Fibroblast of mammary gland (primary cell): ENCODE data around the gene PGBD5.
A peak's percentile ranks its signal among the peaks of the same experiment; 100 is the strongest.

Experiments
- DNase-seq: peaks from one replicate; pipeline ENCODE4 v3.0.0-alpha.2; 2010; ENCODE audit warnings: low read depth
- H3K4me3 ChIP-seq: 2 replicates; pipeline ENCODE4 v1.5.1; 2011; ENCODE audit warnings: low read depth, mild to moderate bottlenecking, low read length, moderate library complexity; ENCODE audit not compliant: control insufficient read depth
- TF ChIP-seq, protein P1 (sequence below): conservative IDR thresholded peaks from 2 replicates; pipeline ENCODE4 v1.5.1; 2011; ENCODE audit warnings: low read depth, low read length, inconsistent platforms; ENCODE audit not compliant: control insufficient read depth, insufficient read depth

PGBD5 gene

DNA sequence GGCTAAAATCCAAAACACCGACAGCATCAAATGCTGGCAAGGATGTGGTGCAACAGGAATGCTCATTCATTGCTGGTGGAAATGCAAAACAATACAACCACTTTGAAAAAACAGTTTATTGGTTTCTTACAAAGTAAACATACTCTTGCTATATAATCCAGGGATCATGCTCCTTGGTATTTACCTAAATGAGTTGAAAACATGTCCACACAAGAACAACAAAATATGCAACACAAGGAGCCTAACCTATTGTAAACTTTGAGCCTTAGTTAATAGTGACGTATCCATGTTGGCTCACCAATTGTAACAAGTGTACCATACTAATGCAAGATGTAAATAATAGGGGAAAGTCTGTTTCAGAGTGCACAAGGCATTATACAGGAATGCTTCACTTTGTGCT is 37.2 kb upstream of the PGBD5 start:
- TF ChIP-seq, protein P1, sequence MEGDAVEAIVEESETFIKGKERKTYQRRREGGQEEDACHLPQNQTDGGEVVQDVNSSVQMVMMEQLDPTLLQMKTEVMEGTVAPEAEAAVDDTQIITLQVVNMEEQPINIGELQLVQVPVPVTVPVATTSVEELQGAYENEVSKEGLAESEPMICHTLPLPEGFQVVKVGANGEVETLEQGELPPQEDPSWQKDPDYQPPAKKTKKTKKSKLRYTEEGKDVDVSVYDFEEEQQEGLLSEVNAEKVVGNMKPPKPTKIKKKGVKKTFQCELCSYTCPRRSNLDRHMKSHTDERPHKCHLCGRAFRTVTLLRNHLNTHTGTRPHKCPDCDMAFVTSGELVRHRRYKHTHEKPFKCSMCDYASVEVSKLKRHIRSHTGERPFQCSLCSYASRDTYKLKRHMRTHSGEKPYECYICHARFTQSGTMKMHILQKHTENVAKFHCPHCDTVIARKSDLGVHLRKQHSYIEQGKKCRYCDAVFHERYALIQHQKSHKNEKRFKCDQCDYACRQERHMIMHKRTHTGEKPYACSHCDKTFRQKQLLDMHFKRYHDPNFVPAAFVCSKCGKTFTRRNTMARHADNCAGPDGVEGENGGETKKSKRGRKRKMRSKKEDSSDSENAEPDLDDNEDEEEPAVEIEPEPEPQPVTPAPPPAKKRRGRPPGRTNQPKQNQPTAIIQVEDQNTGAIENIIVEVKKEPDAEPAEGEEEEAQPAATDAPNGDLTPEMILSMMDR, result no peak
- DNase-seq, result no peak
- H3K4me3 ChIP-seq, result no peak overlapping the region

DNA sequence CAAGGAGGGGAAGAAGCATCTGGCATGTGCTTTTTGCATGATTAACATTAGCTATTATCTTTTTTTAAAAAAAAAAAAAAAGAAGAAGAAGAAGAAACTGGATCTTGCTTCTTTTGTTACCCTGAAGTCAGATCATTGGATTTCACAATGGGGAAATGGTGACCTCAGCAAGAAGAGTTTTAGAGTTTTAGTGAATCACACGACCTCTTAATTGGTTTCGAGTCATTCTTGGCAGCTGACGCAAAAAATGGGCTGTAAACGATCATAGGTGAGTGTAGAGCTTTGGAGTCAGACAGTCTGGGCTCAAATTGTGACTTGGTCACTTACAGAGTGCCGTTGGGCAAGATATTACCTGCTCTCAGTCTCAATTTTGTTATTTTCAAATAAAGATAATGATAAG is 33.3 kb upstream of the PGBD5 start:
- H3K4me3 ChIP-seq, result no peak overlapping the region
- peak; percentile 81 for DNase-seq
- TF ChIP-seq, protein P1, result no peak

DNA sequence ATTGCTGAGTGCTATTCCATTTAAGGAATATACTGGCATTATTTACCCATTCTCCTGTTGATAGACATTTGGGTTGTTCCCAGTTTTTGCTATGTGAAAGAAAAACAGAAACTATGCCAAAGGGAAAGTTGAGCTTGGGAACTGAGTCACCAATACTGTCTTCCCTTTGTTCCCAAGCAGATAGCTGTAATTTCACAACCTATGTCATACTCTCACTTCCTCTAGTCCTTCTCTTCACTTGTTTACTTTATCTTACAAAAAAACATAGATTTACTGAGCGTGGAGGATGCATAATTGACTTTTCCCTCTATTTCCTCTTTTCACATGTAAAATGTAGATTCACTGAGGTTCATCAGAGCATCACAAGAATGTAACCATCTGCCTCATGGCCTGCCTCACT is 32.4 kb upstream of the PGBD5 start:
- TF ChIP-seq, protein P1, result no peak
- peak; percentile 72 for DNase-seq
- H3K4me3 ChIP-seq, result no peak overlapping the region

DNA sequence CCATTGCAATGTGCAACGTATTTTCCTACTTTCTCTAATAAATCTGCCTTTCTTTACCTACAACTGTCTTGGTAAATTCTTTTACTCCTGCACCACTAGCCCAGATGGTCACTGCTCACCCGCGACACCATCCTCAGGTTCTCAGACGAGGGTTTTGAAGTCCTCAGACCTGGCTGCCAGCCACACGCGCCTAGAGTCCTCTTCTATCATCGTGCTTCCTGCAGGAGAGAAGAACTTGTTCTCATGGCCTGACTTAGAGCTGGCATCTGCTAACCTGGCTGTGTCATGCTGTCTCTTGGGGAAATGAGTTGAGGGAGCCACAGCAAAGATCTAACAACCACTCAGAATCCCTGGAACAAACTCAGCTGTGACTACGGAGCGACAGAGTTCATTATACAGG is 30.3 kb upstream of the PGBD5 start:
- no peak overlapping the region for H3K4me3 ChIP-seq
- TF ChIP-seq, protein P1, result no peak
- DNase-seq, result no peak

DNA sequence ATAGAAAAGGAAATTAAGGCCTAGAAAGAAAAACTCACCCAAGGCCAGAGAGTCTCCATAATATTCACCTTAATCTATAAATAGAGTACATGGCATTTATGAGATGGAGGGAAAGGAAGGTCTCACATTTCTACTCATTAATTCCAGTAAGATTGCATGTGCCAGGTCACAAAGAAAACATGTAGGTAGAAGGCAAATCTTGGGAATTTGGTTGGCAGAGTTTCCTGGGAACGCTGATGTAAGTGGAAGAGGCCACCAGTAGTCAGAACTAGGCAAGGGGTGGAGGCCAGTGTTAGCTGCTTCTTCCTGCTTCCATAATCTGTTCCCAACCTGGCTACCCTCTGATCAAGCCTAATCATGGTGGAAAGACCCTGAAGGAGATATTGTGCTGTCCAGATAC is 29.2 kb upstream of the PGBD5 start:
- no peak for DNase-seq
- TF ChIP-seq, protein P1, result no peak
- H3K4me3 ChIP-seq, result no peak overlapping the region

DNA sequence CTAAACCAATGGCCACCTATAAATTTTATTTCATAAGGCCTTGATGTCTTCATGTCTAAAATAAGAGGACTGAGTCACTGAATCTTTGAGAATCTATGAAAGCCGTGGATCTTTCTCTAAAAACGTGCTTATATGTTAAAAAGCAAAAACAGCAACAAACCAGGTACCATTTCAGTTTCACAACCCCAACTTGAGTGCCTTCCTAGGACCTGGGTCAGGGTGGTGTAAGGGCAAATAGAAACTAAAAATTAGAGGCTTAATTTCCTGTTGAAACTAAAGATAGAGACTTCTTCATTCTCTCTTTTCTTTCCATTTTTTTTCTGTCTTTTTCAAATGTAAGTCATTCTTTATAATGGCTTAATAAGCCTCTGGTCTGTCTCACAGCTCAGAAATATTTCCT is 27.2 kb upstream of the PGBD5 start:
- H3K4me3 ChIP-seq, result no peak overlapping the region
- DNase-seq, result no peak
- TF ChIP-seq, protein P1, result no peak

DNA sequence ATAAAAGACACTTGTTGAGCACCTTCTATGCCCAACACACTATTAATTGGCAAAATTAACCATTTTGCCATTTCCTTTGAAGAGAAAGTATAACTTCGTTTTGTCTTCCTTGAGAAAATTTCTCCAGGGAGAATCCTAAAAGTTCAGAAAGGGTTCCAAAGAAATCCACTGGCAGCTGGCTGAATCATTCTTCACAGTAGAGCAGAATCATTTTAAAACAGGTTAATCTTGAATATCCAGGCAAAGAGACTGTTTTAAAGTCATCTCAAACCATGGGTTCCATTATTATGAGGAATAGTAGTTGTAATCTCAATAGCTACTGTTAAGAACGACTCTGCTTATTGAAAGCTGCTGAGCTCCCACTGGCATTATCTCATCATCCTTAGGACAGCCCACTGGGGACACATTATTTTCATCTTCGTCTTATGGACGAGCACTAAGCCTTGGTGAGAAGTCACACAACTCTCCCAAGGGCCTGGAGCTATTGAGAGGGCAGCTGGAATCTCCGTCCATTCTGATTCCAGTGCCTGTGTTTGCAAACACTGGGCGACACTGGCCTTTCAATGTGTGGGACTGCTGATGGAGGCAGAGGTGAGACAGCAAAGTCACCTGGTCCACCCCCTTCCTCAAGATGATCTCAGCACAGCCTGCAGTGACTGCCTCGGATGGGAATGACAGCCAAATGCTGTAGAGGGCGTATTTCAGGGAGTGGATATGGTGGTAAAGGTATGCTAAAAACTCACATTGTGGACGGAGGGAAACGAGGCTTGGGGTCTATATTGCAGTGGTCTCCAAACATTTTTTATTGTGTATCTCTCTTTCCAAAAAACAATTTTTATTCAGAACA is 15.3 kb upstream of the PGBD5 start:
- no peak for DNase-seq
- H3K4me3 ChIP-seq, result no peak overlapping the region
- TF ChIP-seq, protein P1, result no peak
